Keratinocyte (primary cell): ENCODE results near the gene MAN1C1. TPM values are rescaled to one million over a fixed set of nuclear protein-coding genes. Genes with fewer than 3 reads are reported as not detected.

Experiments used
- DNase-seq: peaks from one replicate; pipeline ENCODE4 v3.0.0-alpha.2; 2011; ENCODE audit warnings: low read depth, missing footprints, low spot score
- FAIRE-seq: peaks from 2 replicates; lab custom pipeline; 2011; peaks lifted over from hg19 to GRCh38; lab: Jason Lieb, UNC
- H2AFZ ChIP-seq: 2 replicates; pipeline ENCODE4 v1.6.0; 2012; ENCODE audit warnings: low read length, control low read depth, inconsistent platforms; ENCODE audit not compliant: control insufficient read depth
- H3K27ac ChIP-seq: 2 replicates; pipeline ENCODE4 v1.5.1; 2011; ENCODE audit warnings: low read length; ENCODE audit not compliant: control insufficient read depth, insufficient read depth
- H3K27me3 ChIP-seq: 3 replicates; pipeline ENCODE4 v1.6.0; 2011; ENCODE audit warnings: low read length; ENCODE audit not compliant: control insufficient read depth, insufficient read depth; ENCODE audit errors: extremely low read depth
- H3K36me3 ChIP-seq, 2 experiments: 2 replicates in 1 of 2; 3 replicates in 1 of 2; pipeline ENCODE4 v1.5.1; 2011; ENCODE audit warnings: low read length in 2 of 2, mild to moderate bottlenecking in 1 of 2; ENCODE audit not compliant: control insufficient read depth in 2 of 2, insufficient read depth in 2 of 2; ENCODE audit errors: extremely low read depth in 1 of 2
- H3K4me1 ChIP-seq: 3 replicates; pipeline ENCODE4 v1.5.1; 2011; ENCODE audit warnings: low read length; ENCODE audit not compliant: control insufficient read depth, insufficient read depth; ENCODE audit errors: extremely low read depth
- H3K4me2 ChIP-seq: 3 replicates; pipeline ENCODE4 v1.6.0; 2011; ENCODE audit warnings: low read depth, low read length; ENCODE audit not compliant: control insufficient read depth, insufficient read depth; ENCODE audit errors: extremely low read depth
- H3K4me3 ChIP-seq, 3 experiments: fragments of 200-600 bp in 1 of 3; sonication (generic) in 1 of 3; 2 replicates in 2 of 3; 3 replicates in 1 of 3; pipeline ENCODE4 v1.5.1; 2011 to 2016; ENCODE audit warnings: low read length in 3 of 3, mild to moderate bottlenecking in 3 of 3, control low read depth in 2 of 3, inconsistent platforms in 1 of 3, low read depth in 1 of 3, mixed read lengths in 1 of 3, mixed run types in 1 of 3, moderate library complexity in 1 of 3; ENCODE audit not compliant: control insufficient read depth in 2 of 3, insufficient read depth in 2 of 3; ENCODE audit errors: extremely low read depth in 1 of 3
- H3K79me2 ChIP-seq: 2 replicates; pipeline ENCODE4 v1.6.0; 2012; ENCODE audit warnings: low read length; ENCODE audit not compliant: control insufficient read depth, insufficient read depth
- H3K9ac ChIP-seq: 3 replicates; pipeline ENCODE4 v1.6.0; 2011; ENCODE audit warnings: low read length; ENCODE audit not compliant: control insufficient read depth, insufficient read depth; ENCODE audit errors: extremely low read depth
- H3K9me1 ChIP-seq: 3 replicates; pipeline ENCODE4 v1.6.0; 2011; ENCODE audit warnings: low read length; ENCODE audit not compliant: control insufficient read depth, insufficient read depth; ENCODE audit errors: extremely low read depth
- H3K9me3 ChIP-seq: 2 replicates; pipeline ENCODE4 v1.5.1; 2012; ENCODE audit warnings: low read depth, low read length; ENCODE audit not compliant: control insufficient read depth
- H4K20me1 ChIP-seq: 3 replicates; pipeline ENCODE4 v1.6.0; 2011; ENCODE audit warnings: low read length; ENCODE audit not compliant: control insufficient read depth, insufficient read depth; ENCODE audit errors: extremely low read depth
- CTCF ChIP-seq, 3 experiments: IDR thresholded peaks in 1 of 3; conservative IDR thresholded peaks in 1 of 3; optimal IDR thresholded peaks in 1 of 3; 2 replicates in 2 of 3; 3 replicates in 1 of 3; pipeline versions ENCODE3 to v1.5.1; 2011; ENCODE audit warnings: low read length in 3 of 3, mild to moderate bottlenecking in 3 of 3, moderate library complexity in 2 of 3, control low read depth in 1 of 3, inconsistent platforms in 1 of 3; ENCODE audit not compliant: insufficient read depth in 2 of 3; ENCODE audit errors: extremely low read depth in 1 of 3
- EZH2 ChIP-seq: IDR thresholded peaks from one replicate; pipeline ENCODE4 v1.6.1; 2012; ENCODE audit warnings: inconsistent platforms, mild to moderate bottlenecking, low read length, moderate library complexity
- dilution Hi-C: fragments of 300-500 bp; cut with MboI; formaldehyde crosslinking; loops from one replicate; pipeline ENCODE4 v1.7.0; 2020; ENCODE audit warnings: low sequenced_read_pairs; ENCODE audit not compliant: extremely low pct_ligation_motif_present
- polyA plus RNA-seq, 5 experiments: library from polyadenylated mRNA; depleted of rRNA in 3 of 5; stranded (reverse) in 3 of 5; stranded (forward) in 1 of 5; unstranded in 1 of 5; fragments of >200 nt; gene quantifications; 1 replicate in 1 of 5; 2 replicates in 3 of 5; 3 replicates in 1 of 5; pipeline versions ENCODE4 v1.2.1 to v1.2.3, GENCODE V29; 2011 to 2012; ENCODE audit warnings: missing spikeins in 2 of 5, low read depth in 1 of 5, low replicate concordance in 1 of 5

MAN1C1 gene
- polyA plus RNA-seq, 1 donor (not counting 4 experiments of a cell fraction or from before 2014, with no cell fraction given) = 0.07 TPM

GRCh38 chr1:25705699-25706098 lies 89.1 kb downstream of the MAN1C1 start:
- Histone ChIP-seq H4K20me1 (no peaks in the 10 kb centered on the region), H3K4me2 (no peak overlapping the region), H3K9me3 (no peaks in the 10 kb centered on the region), H3K36me3 (no peaks in the 10 kb centered on the region), H3K9me1 (no peaks in the 10 kb centered on the region), H3K4me1 (peaks cover 25% of the 10 kb centered on the region), H3K79me2 (no peaks in the 10 kb centered on the region), H3K9ac (no peak overlapping the region), H2AFZ (no peak overlapping the region), H3K27me3 (no peaks in the 10 kb centered on the region), H3K4me3 (no peak overlapping the region), H3K27ac (no peak overlapping the region)
- dilution Hi-C loops = no loop called here
- FAIRE-seq (no peak), DNase-seq (no peak)
- TF ChIP-seq CTCF (optimal IDR thresholded peaks at IDR 0.05 in 1 of 3, IDR thresholded peaks at IDR 0.05 in 1 of 3, conservative IDR thresholded peaks at IDR 0.05 in 1 of 3; ENCODE audit: extremely low read depth in 1 of 3, insufficient read depth in 2 of 3, low read length in 3 of 3) = no peak
- TF ChIP-seq EZH2 = no peak

- dilution Hi-C loops = no loop called here
- DNase-seq = no peak
Measured at GRCh38 chr1:25706146-25707089, 89.8 kb downstream of the MAN1C1 start.

More at GRCh38 chr1:25706146-25707089, 89.8 kb downstream of the MAN1C1 start:
- no peak overlapping the region for H2AFZ ChIP-seq
- H3K9me3 ChIP-seq = no peaks in the 10 kb centered on the region
- no peaks in the 10 kb centered on the region for H3K36me3 ChIP-seq
- no peaks in the 10 kb centered on the region for H3K9me1 ChIP-seq
- no peak overlapping the region for H3K9ac ChIP-seq
- no peak for TF ChIP-seq EZH2
- no peak for TF ChIP-seq CTCF (optimal IDR thresholded peaks at IDR 0.05 in 1 of 3, IDR thresholded peaks at IDR 0.05 in 1 of 3, conservative IDR thresholded peaks at IDR 0.05 in 1 of 3; ENCODE audit: extremely low read depth in 1 of 3, insufficient read depth in 2 of 3, low read length in 3 of 3)
- peaks cover 22% of the 10 kb centered on the region for H3K4me1 ChIP-seq
- H3K27ac ChIP-seq = no peak overlapping the region
- no peak for FAIRE-seq
- H3K27me3 ChIP-seq = no peaks in the 10 kb centered on the region
- H3K4me2 ChIP-seq = no peak overlapping the region
- H3K79me2 ChIP-seq = no peaks in the 10 kb centered on the region
- H4K20me1 ChIP-seq = no peaks in the 10 kb centered on the region
- no peak overlapping the region for H3K4me3 ChIP-seq
